MM.1S (cell line): ENCODE data around the gene RNF208.

Source experiments
- EZH2 ChIP-seq: fragments of 300-600 bp; sonication (generic); optimal IDR thresholded peaks from 2 replicates; pipeline ENCODE3; 2017; ENCODE audit warnings: low read depth, mild to moderate bottlenecking, antibody characterized with exemption, low read length, mixed read lengths
- EZH2phosphoT487 ChIP-seq: fragments of 300-600 bp; sonication (generic); IDR thresholded peaks from 2 replicates; pipeline ENCODE4 v1.6.1; 2018; ENCODE audit warnings: antibody characterized with exemption, low read length
- TF ChIP-seq, protein P1 (sequence below): fragments of 300-600 bp; sonication (generic); IDR thresholded peaks from 2 replicates; pipeline ENCODE4 v1.5.1; 2016; ENCODE audit warnings: antibody characterized with exemption, low read length, mixed read lengths

DNA sequence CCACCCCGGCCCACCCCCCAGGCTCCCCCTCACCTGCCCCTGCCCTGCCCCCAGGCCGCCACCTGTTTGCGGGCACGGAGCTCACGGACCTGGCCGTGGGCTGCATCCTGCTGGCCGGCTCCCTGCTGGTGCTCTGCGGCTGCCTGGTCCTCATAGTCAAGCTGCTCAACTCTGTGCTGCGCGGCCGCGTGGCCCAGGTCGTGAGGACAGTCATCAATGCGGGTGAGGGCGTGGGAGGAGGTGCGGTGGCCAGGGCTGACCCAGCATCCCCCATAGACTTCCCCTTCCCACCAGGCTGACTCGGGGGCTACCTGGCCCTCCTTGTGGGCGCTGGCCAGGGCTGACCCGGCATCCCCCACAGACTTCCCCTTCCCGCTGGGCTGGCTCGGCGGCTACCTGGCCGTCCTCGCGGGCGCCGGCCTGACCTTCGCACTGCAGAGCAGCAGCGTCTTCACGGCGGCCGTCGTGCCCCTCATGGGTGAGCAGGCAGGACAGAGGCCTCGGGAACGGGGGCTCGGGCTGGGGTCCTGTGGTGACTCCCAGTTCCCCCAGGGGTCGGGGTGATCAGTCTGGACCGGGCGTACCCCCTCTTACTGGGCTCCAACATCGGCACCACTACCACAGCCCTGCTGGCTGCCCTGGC is 12.1 kb upstream of the RNF208 start:
- TF ChIP-seq, protein P1, sequence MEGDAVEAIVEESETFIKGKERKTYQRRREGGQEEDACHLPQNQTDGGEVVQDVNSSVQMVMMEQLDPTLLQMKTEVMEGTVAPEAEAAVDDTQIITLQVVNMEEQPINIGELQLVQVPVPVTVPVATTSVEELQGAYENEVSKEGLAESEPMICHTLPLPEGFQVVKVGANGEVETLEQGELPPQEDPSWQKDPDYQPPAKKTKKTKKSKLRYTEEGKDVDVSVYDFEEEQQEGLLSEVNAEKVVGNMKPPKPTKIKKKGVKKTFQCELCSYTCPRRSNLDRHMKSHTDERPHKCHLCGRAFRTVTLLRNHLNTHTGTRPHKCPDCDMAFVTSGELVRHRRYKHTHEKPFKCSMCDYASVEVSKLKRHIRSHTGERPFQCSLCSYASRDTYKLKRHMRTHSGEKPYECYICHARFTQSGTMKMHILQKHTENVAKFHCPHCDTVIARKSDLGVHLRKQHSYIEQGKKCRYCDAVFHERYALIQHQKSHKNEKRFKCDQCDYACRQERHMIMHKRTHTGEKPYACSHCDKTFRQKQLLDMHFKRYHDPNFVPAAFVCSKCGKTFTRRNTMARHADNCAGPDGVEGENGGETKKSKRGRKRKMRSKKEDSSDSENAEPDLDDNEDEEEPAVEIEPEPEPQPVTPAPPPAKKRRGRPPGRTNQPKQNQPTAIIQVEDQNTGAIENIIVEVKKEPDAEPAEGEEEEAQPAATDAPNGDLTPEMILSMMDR: no peak
- TF ChIP-seq EZH2 (no peak), EZH2phosphoT487 (no peak)
